Hepatic stellate cell (primary cell): ENCODE results near the gene GABRB2.
"Not testable (repeated sequence)": the region's sequence is repeated elsewhere in the genome, so short reads cannot be mapped to it uniquely, and the experiment has no call there.

Source experiments
- DNase-seq: peaks from one replicate; pipeline ENCODE4 v3.0.0; 2011; ENCODE audit warnings: low spot score

GABRB2 gene

DNA sequence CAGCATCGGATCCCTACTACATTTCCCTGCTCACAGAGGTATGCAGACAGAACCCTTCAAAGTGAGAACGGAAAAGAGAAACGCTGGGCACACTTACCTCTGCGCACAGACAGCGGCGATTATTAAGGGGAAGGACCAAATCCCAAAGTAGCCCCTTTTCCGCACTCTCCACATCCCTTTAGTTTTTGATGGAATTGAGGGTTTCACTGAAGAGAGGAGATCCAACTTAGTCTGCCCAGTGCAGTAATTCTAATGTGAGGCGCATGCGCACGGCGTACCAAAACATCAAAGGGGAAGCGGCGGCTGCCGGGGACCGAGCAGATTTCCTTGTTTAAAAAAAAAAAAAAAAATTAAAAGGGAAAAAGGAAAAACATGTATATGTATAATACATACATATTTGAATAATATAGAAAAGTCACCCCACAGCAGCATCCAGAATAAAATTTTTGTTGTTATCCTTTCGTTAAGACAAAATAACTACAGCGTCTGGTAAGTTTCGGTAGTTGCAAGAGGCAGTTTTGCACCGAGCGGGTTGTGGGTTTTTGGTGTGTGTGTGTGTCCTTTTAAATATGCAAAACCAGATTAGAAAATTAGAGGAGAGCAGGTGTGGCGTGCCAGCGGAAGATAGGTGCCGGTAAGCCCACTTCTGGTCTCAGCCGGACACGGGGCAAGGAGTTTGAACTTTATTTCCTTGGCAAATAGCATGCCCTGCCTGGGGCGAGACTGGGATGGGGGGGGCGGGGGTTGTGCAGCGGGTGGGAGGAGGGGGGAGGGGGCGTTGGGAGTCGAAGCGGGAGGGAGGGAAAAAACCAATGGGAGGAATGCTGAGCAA is at the start of gene GABRB2:
TSS of gene GABRB2 (minus strand) at position 256 of the 832 bp plus-strand sequence. CDS start at position 174, 82 bp downstream.
- peak; percentile 32 for DNase-seq

DNA sequence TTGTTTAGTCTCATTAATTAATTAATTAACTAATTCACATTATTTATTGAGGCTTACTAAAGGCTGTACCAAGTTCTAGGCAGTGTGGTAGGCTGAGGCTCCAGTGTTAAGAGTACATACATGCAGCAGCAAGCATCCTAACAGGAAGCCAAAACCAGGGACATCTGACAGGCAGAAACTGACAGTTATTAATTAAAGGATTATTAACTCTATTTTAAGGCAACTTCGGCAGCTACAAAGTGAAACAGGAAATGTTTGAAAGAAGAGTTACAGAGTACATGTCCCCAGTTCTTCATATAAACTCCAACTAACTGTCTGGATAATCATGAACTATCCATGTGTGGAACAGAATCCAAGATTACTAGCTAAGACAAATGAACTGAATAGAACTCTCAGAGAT is 39.3 kb upstream of the GABRB2 start:
- no peak for DNase-seq

DNA sequence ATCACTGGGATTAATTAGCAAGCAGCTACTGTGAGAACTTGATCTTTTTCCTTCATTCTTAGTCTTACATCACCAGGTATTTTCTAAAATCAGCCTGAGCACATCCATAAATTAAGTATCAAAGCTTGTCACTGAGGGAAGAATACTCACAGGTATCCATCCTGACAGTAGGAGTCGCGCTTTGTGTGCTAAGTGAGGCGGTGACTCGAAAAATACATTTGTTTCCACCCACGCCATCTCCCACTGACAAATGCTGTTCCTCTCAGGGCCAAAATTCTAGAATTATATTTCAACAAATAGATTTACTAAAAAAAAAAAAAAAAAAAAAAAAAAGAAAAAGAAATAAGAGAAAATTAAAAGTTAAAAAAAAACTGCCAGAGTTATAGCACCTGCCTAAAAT is 34.1 kb upstream of the GABRB2 start:
- no peak for DNase-seq

DNA sequence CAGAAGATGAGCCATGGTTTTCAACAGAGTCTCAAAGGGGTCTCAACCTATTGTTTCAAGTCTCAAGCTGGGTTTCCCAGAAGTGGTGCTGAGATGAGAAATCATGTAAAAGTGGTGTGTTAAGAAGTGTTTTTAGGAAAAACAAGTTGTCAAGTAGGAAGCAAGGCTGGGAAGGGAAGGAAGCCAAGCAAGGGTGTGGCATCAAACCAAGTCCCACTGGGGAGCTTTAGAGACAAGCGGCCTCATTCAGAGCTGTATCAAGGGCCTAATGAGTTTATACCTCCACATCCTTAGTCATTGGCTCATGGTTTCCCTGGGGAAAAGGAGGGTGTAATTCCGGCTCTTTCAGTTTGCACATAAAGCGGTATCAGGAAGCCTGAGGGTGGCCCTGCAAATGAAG is 26.4 kb upstream of the GABRB2 start:
- no peak for DNase-seq

DNA sequence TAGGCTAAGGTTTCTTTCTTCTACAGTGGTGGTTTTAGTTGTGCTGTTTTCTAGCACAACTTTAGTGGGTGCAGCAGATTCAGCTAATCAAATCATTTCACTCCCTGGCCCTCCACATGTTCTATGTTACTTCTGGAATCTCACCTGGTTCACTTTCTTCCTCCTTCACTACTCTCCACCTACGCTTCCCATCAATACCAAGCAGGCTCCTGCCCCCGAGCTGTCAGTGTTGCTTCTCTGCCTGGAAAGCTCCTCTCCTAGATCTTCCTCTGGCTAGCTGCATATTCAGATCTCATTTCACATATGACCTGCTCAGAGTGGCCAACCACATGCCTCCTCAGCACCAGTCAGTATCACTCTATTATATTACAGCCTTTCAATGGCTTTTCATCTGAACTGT is 19.6 kb upstream of the GABRB2 start:
- no peak for DNase-seq

DNA sequence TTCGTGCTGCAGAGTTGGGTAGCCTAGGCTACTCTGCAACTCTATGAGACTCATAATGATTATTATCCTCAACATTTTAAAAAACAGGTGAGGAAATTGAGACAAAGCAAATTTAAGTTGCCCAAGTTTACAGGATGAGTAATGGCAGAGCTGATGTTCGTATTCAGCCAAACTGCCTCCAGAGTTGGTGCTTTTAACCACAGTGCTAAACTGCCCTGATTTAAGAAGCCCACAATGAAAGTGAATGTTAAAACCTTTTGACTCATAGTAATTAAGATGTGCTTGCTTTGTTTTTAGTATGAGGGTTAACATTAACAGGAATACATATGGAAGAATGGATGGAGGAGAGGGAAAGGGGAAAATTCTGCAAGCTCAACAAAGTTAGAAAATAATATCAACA is 15.9 kb upstream of the GABRB2 start:
- DNase-seq = no peak

DNA sequence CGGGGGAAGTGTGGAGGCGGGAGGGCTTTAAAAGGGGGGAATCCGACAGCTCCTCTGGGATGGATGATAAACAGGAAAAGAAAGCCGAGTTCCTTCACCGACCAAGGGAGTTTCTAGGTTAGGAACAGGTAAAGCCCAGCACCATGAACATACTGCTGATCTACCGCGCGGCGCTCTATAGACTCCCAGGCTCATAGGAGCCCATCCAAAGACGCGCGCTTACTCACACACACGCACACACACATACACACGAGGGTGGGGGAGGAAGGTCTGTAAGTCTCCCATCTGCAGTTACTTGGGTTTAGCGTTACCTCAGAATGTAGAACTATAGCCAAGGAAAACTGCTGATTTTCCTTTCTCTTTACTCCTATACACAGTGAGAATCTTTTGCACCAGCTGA is 2.6 kb upstream of the GABRB2 start:
- no peak for DNase-seq

DNA sequence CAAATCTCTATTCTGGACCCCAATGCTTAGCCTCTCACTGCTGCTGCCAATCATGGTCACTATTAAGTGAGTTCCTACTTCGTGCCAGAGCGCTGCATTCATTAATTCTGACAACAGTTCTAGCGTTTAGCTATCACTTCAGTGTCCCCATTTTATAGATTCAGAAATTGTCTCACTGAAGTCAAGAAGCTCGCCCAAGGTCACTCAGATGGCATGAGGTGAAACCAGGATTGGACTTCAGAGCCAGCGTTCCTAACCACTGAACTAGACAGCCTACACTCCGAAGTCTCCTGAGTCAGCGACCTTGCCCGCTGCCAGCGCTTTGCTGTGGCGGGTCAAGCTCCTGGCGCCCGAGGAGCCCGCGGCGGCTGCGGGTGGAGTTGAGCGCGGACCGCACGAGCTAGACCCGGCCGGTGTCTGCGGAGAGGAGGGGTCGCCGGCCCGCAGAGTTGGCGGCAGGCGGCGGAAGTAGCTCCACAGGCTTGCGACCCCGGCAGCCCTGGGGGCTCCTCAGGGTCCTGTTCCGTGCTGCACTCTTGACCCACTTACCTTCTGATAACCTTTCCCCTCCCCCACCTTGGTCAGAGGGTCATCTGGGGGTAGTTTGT is 2.1 kb upstream of the GABRB2 start:
- DNase-seq = no peak

DNA sequence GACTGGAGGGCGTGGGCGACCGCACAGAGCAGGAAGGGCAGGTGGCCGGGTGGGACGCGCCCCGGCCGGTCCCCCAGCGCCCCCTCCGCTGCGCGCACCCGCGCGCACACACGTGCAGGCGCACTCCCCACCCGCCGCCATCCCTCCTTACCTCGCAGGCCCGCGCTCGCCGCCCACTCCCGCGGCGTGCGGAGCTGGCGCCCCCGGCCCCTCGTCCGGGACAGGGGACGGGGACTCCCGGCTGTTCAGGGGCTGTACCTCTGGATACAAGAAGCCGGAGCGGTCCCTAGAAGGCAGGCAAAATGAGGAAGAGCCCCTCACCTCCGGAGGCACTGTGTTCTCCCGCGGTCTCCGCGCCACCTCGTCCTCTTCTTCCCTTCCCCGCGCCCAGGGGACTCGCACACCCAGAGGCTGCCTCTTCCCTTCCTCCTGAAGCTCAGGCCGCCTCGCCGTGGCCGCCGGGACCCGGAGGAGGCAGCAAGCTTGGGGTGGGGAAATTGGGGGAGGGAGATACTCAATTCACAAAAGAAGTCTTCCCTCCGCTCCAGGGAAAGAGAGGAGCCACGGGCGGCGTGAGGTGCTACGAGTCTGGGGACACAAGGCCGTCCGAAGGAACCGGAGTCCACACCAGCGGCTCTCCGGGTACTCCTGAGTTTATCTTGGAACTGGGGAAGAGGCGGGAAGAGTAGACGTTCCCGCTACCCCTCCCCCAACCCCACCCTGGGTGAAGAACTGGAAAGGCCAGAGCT is 1.4 kb upstream of the GABRB2 start:
- no peak for DNase-seq

DNA sequence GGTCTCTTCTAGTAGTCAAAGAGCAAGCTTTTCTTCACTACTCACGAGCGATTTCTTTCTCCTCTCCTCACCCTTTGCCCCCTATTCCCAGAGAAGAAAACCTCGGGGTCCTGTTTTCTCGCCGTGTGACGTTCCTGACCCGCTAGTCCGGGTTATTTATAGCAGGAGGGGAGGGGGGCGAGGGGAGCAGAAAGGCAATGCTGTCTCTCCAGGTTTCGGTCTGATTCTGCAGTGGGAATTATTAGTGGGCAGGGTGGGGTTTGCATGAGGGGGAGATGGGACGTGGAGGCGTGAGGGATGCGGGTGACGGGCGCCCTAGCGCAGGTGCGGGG is 847 bp upstream of the GABRB2 start:
- DNase-seq = no peak

DNA sequence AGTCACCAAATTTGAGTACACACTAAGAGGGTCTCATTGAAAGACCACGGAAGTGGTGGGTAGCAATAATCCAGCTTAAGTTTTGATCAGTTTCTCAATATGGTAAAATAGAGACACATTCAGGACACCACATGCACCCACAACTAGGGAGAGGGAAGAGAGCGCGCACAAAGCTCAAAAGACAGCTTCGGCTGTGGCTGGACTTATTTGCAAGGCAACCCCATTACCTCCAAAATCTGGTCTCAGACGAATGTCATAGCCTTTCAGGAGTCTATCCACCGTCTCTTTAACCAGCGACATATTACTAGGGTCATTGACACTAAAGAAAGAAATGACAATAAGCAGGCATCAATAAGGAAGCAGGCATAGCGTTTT is 443 bp downstream of the GABRB2 start:
- no peak for DNase-seq

DNA sequence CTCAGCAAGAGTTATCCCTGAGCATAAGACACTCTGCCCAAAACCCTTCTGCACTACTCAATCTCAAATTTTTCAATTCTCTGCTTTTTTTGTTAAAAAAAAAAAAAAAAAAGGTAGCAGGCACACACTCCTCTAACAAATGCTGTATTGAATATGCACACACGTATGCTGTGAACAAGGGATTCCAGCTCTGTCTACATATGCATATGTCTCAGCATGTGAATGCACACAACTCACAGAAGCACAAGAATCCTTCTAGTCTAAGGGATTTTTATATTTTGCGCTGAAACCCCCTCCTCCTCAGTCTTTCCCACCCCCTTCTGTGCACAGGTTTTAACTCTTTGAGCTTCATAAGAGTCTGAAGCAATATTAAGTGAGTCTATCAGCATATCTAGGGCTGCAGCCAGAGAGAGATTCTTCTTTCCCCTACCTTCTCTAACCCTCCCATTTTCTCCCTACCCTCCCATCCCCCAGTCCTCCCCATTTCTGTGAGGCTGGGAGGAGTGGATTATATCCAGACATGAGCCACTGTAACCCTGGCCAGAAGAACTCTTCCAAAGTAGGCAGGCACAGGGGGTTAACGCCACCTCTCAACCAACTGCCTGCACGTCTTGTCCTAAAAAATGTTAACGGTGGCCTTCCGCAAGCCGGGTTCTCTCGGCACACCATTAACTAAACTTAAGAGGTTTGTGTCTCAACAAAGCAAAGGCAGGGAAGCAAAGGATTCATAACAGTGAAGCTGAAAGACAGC is 1.0 kb downstream of the GABRB2 start:
- no peak for DNase-seq

DNA sequence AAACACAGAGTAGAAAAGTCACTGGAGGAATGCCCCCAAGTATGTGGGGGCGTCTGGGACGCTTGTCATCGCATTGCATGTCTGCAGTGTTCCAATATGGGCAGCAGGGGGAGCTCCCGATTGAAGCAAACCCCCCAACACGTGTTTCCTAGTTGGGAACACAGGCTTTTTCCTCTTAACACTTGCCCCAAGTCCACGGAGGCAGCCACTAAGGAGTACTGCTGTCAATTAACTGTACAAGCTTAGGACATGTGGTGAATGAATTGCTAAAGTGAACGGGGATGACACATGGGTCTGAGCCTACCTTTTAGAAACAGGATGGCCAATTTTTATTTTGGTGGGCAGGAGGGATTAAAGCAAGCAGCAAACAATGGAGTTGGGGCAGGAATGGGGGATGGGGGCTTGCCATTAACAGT is 2.2 kb downstream of the GABRB2 start:
- DNase-seq = no peak

DNA sequence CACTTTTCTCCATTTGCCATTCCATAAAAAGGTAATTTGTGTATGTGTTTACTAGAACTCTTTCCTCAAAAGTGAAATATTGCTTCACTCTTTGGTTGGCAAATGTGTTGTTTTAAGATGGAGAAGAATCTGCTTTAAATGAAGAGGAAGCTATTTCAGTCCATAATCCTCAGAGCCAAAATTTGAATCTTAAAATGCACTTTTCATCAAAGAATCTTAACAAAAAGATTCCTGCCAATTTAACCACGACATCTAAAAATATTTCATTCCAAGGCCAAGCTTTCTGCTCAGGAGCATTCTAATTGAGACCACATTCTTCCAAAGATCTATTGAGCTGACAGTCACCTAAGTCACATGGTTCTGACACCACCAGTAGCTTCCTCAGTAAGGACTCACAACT is 7.5 kb downstream of the GABRB2 start:
- DNase-seq = no peak

DNA sequence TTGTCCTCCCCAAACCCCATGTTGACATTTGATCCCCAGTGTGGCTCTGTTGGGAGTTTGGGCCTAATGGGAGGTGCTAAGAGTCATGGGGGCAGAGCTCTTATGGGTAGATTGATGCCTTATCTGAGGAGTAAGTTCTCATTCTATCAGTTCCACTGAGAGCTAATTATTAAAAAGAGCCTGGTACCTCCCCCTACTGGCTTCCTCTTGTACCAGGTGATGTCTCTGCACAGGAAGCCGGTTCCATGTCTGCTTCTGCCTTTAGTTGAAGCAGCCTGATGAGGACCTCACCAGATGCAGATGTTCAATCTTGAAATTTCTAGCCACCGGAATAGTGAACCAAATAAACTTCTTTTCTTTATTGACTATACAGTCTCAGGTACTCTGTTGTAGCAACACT is 10.8 kb downstream of the GABRB2 start:
- DNase-seq = no peak

DNA sequence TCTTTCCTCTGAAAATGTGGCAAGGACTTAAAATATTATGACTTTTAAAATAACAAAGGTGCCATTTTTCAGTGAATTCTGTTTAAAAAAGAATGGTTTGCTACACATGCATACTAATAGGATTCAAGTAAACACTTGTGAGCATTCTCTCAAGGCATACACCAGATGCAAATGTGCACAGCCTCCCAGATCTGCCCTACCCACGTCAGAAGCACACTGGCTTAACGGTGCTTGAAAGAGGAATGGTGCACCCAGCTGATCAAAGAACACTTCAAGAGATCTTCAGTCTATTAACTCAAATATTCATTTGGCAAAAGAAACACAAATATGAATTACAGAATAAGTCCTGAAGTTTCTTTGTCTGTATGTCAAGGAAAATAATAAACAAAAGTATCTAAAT is 15.8 kb downstream of the GABRB2 start:
- DNase-seq = no peak

DNA sequence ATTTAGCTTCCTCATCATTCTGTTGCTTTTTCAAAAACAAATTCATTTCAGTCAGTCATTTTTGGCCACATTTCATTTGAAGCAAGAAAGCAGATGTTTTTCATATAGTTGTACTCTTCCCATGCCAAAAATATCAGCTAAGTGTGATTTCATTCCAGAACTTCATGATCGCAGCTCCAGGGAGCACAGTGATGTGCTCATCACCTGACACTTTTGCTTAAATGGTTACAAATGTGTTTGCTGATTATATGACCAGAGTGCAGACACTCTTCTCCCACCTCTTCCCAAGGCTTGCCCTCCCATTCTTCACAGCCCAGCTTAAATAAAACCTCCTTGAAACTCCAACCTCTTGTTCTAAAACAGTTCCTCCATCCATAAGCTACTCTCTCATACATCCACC is 32.6 kb downstream of the GABRB2 start:
- DNase-seq = no peak

DNA sequence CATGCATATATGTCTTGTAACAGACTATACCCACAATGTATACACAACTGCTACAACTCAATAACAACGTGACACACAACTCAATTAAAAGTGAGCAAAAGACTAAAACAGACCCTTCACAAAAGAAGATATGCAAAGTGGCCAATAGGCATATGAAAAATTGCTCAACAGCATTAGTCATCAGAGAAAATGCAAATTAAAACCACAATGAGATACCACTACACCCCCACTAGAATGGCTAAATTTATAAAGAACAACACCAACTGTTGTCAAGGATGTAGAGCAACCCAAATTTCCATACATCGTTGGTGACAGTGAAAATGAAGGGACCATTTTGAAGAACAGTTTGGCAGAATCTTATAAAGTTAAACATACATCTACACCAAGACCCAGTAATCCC is 38.9 kb downstream of the GABRB2 start:
- no peak for DNase-seq

DNA sequence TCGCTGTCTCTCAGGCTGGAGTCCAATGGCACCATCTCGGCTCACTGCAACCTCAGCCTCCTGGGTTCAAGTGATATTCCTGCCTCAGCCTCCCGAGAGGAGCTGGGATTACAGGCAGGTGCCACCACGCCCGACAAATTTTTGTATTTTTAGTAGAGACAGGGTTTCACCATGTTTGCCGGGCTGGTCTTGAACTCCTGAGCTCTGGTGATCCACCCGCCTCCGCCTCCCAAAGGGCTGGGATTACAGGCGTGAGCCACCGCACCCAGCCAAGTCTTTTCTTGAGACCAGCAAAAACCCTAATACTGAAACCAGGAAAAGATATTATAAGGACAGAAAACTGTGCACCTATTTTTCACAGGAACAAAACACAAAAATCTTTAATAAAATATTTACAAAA is 41.4 kb downstream of the GABRB2 start:
- not testable (repeated sequence) for DNase-seq

DNA sequence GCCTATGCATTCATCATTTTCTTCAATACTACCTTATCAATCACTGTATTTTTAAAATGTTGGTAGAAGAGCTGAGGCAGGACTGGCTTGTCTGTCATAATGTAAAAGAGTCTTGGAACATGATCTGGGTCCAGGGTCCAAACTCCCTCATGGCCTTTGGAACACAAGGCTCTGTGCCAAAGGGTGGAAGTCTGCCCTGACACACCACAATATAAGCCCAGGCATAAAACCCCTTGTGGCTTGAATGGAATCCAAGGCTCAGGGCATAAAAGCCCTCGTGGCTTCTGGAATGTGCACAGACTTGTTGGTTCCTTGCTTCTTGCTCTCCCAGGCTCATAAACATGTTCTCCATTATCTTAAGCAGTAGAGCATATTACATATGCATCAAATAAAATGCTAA is 48.0 kb downstream of the GABRB2 start:
- DNase-seq = no peak

DNA sequence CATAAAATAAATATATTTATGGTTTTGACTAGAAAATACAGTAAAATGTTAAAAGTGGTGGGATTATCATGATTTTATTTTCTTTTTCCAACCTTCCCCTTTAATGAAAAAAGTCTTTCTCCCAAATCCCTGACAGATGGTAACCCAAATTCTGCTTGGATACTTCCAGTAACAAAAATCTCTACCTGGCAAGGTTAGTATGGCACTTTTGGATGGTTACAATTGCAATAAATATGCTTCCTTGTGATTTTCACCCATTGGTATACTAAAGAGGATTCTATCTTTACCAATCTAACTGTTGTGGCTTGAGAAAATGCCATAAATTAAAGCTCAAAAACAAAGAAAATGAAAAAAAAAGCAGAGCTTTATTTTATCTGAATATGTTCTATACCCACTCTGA is 62.8 kb downstream of the GABRB2 start:
- no peak for DNase-seq

DNA sequence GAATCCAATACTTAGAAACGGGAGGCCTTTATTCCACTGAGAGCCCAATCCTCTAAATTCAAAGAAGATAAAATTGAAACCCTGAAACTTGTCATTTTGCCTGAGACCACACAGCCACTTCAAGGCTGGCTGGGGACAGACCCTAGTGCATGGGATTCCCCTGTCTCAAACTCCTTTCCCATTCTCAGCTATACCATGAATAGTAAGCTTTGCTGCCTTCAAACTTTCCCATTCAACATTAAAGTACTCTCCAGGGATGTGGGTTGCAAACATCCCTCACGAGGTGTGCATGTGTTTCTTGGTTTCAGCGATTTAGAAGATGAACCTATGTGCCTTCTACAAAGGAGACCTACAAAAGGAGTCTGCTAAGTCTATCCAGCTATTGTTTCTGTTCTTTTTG is 64.6 kb downstream of the GABRB2 start:
- DNase-seq = no peak
